Cardiac atrium fibroblast (primary cell): Measurements from ENCODE around the gene TFIP11. TPM values are rescaled to one million over a fixed set of nuclear protein-coding genes. Genes with fewer than 3 reads are reported as not detected.

Experiments used
- total RNA-seq: library from RNA; depleted of rRNA; stranded (reverse); fragments of >200 nt; gene quantifications from 2 replicates; pipeline ENCODE4 v1.2.3, GENCODE V29; 2015

Gene TFIP11
- total RNA-seq, result 20.0 and 22.4 TPM in 2 replicates

DNA sequence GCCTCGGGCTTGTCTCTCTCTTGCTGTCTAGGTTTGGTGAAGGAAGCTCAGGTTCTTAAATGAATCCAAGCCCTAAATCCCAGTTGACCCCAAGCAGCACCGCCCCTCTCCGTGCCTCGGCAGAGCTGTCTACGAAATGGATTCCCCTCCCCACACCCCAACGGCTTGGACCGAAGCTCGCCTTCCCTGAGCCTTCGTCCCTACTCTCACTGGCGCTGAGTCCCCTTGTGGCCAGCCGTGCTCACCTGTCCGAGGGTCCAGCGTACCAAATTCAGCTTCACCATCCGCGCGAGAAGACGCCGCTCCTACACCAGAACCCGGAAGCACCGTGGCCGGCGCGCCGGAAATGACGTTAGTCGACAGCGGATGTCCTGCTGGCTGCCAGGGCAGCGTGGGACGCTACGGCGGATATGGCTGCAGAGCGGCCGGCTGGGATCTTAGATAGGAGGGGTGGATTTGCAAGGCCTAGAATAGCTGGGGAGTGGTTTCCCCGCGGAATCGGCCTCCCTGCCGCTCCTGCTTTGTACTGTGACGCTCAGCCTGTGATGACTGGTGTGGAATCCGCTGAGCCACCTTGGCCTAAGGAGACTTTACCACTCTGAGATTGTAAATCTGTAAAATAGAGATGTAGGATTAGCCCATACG is at the start of gene TFIP11:
Gene TFIP11, minus strand, starts transcription at position 325 of the 645 bp plus-strand sequence. CDS start 2,201 bp downstream, outside the sequence.

DNA sequence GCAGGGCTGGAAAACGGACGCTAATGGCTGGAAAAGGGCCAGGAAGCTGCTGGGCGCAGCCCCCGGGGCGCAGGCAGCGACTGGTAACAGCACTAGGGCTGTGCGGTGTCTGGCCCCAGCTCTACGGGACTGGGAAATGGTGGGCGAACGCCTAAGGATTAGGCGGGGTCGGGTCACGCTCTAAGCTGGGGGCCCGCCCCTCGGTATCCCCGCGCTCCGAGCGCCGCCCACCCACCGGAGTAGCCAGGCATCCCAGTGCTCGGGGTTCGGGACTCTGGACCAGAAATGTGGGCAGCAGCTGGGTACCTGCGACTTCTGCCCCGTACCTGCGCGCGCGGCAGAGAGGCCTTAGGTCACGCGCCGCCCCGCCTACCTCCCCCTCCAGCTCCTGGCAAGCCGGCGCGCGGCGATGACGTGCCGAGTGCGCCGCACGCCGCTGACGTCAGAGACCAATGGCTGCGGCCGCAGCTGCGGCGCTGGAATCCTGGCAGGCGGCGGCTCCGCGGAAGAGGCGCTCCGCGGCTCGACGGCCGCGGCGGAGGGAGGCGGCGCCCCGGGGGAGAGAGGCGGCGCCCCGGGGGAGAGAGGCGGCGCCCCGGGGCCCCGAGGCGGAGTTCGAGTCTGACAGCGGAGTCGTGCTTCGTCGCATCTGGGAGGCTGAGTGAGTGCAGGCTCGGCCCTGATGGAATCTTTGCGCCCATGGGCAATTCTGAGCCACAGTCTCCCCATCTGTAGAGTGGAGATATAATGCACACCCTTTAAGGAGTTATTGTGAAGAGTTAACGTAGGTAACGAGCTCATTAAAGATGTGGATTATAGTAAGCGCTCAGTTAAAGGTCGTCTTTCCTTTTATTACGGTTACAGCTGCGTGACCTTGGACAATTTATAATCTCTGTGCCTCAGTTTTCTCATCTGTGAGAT is 28.6 kb downstream of the TFIP11 start, which contains the start of the genes HPS4 and SRRD:
Gene HPS4, minus strand, starts transcription at position 345 of the 921 bp plus-strand sequence. CDS start 2,021 bp downstream, outside the sequence.
Gene SRRD, plus strand, starts transcription at position 439 of the 921 bp plus-strand sequence. Its CDS starts 14 bp downstream, at position 453.

Other genes starting within 250 kb of the TFIP11 start
- gene ASPHD2, start 83.2 kb downstream of the TFIP11 start, total RNA-seq, result 1.6 and 3.7 TPM in 2 replicates
- gene HPS4, start 28.7 kb downstream of the TFIP11 start, total RNA-seq, result 9.9 and 17.9 TPM in 2 replicates
- 8.3 and 15.2 TPM in 2 replicates for gene SRRD, start 28.6 kb downstream of the TFIP11 start, total RNA-seq
- gene TPST2, start 77.7 kb upstream of the TFIP11 start, total RNA-seq, result 20.9 and 35.6 TPM in 2 replicates
- not detected in 2 replicates for gene CRYBB1, start 105.6 kb upstream of the TFIP11 start, total RNA-seq
- not detected in 2 replicates for gene CRYBA4, start 109.5 kb upstream of the TFIP11 start, total RNA-seq
- gene MIAT, start 145.1 kb upstream of the TFIP11 start, total RNA-seq, result 0.18 and 0.32 TPM in 2 replicates